Activated CD4-positive, alpha-beta T cell treated with anti-CD3 and anti-CD28 coated beads, Interleukin-2, amount 10 ng/mL, durations not matched to agents 7 days and 5 days (primary cell): Measurements from ENCODE around the gene LRRTM1. TPM values are rescaled to one million over a fixed set of nuclear protein-coding genes. Genes with fewer than 3 reads are reported as not detected.

Experiments
- CTCF ChIA-PET: fragments of 350-600 bp; sonication (Branson Sonifier 250); formaldehyde crosslinking; loops from one replicate; lab custom pipeline; 2021; ENCODE audit warnings: antibody characterized with exemption; lab: Charles Lee
- POLR2A ChIA-PET: fragments of 350-600 bp; sonication (Branson Sonifier 250); formaldehyde crosslinking; loops from one replicate; lab custom pipeline; 2021; ENCODE audit warnings: antibody characterized with exemption; lab: Charles Lee
- DNase-seq: peaks from one replicate; pipeline ENCODE4 v3.0.0-alpha.2; 2020
- H3K27ac Mint-ChIP-seq: one replicate; pipeline ENCODE4 v1.8.0; 2021; ENCODE audit warnings: mild to moderate bottlenecking, moderate library complexity, mixed read lengths
- H3K27me3 Mint-ChIP-seq: one replicate; pipeline ENCODE4 v1.8.0; 2021; ENCODE audit warnings: mixed read lengths
- H3K36me3 Mint-ChIP-seq: one replicate; pipeline ENCODE4 v1.8.0; 2021; ENCODE audit warnings: low read depth, mixed read lengths
- H3K4me1 Mint-ChIP-seq: one replicate; pipeline ENCODE4 v1.8.0; 2021; ENCODE audit warnings: mixed read lengths
- H3K4me3 Mint-ChIP-seq: one replicate; pipeline ENCODE4 v1.8.0; 2021; ENCODE audit warnings: mild to moderate bottlenecking, moderate library complexity, mixed read lengths
- H3K9me3 Mint-ChIP-seq: one replicate; pipeline ENCODE4 v1.8.0; 2021; ENCODE audit warnings: mixed read lengths
- total RNA-seq, 2 experiments: library from RNA; stranded (reverse); gene quantifications; one replicate each; pipeline ENCODE4 v1.2.3, GENCODE V29; 2021

Gene LRRTM1
- total RNA-seq, 2 experiments from 2014 or later = not detected

GRCh38 chr2:80252294-80252986, 52.1 kb downstream of the LRRTM1 start:
- Mint-ChIP-seq H3K36me3 (no peaks in the 10 kb centered on the region), H3K4me1 (no peaks in the 10 kb centered on the region), H3K9me3 (no peaks in the 10 kb centered on the region), H3K27ac (no peak overlapping the region), H3K4me3 (no peak overlapping the region), H3K27me3 (no peaks in the 10 kb centered on the region)
- no peak for DNase-seq
- POLR2A ChIA-PET = no interaction called here
- CTCF ChIA-PET = no interaction called here
